Hindlimb muscle (tissue), 1 donor: ENCODE measurements around the gene ATOX1. TPM values are rescaled to one million over a fixed set of nuclear protein-coding genes. Genes with fewer than 3 reads are reported as not detected.
"Not testable (repeated sequence)": the region's sequence is repeated elsewhere in the genome, so short reads cannot be mapped to it uniquely, and the experiment has no call there.

ENCODE experiments used
- DNase-seq: peaks from one replicate; pipeline ENCODE4 v3.0.0-alpha.2; 2013
- polyA plus RNA-seq: library from polyadenylated mRNA; unstranded; fragments of 120-200 nt; gene quantifications from one replicate; pipeline ENCODE4 v1.2.1, GENCODE V29; 2013; ENCODE audit not compliant: insufficient read length

ATOX1 gene
- polyA plus RNA-seq = 44.0 TPM

- DNase-seq = peak; percentile 96
Observed at GRCh38 chr5:151758430-151759241, at the start of gene ATOX1. TSS of gene ATOX1 (minus strand) at chr5:151758631. CDS start at chr5:151758551, 80 bp downstream.

DNA sequence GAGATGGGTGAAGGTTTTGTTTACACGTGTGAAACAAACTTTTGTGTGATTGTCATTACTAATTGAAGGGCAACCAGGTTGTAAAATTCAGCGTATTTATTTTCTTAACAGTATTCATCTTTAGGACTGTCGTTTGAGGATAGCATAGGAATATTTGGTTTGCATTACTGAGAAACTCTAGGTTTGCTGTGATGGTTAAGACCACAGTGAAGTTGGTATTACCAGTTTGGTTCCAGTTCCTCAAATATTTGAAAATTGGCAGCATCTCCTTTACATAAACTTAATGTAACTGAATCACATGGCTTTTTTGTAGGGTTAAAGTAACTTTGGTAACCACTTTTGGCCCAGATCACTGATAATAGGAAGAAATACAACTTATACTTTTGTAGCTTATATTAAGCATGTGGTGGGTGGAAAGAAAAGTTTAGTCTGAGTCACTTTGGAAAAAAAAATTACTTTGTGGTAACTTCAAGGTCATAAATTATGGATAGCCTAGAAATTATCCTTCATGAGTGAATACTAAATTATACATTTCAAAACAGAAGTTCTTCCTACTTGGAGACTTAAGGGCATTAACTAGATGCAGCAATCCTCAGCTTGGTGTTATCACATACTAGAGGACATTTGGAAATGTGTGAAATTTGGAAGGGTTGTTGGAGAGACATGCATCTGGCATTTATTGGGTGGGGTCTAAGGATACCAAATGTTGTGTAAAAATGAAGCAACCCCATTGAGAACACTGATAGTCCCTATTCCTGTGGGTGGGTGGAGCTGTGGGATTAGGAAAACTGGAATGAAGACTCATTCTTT, 47.2 kb upstream of the ATOX1 start:
- DNase-seq = no peak

DNA sequence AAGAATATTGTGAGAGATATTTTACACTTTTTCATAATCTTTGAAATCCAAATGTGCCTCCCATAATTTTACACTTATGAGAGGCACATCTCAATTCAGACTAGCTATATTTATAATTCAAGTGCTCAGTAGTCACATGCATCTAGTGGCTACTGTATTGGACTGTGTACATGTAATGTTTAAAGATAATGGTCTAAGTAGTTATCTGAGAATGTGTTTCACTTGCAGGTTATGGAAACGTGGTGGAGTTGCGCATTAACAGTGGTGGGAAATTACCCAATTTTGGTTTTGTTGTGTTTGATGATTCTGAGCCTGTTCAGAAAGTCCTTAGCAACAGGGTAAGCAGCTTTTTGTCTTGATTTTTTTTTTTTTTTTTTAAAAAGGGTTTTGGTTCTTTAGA, 42.1 kb upstream of the ATOX1 start:
- DNase-seq = no peak

GRCh38 chr5:151799407-151799806, 41.0 kb upstream of the ATOX1 start:
- no peak for DNase-seq

GRCh38 chr5:151798674-151799073, 40.2 kb upstream of the ATOX1 start:
- no peak for DNase-seq

GRCh38 chr5:151795426-151795825, 37.0 kb upstream of the ATOX1 start:
- no peak for DNase-seq

GRCh38 chr5:151793358-151793757, 34.9 kb upstream of the ATOX1 start:
- DNase-seq = no peak

- DNase-seq = no peak
Observed at GRCh38 chr5:151787817-151788216, 29.4 kb upstream of the ATOX1 start.

GRCh38 chr5:151786468-151786867, 28.0 kb upstream of the ATOX1 start:
- no peak for DNase-seq

- no peak for DNase-seq
Observed at GRCh38 chr5:151784141-151784540, 25.7 kb upstream of the ATOX1 start.

DNA sequence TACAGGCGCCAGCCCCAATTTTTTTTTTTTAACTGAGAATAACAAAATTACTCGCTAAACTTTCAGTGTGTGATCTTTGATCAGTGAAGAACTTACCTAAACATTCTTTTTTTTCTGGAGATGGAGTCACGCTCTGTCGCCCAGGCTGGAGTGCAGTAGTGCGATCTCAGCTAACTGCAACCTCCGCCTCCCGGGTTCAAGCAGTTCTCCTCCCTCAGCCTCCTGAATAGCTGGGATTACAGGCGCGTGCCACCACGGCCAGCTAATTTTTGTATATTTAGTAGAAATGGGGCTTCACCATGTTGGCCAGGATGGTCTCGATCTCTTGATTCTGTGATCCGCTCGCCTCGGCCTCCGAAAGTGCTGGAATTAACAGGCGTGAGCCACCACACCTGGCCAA, 25.2 kb upstream of the ATOX1 start:
- DNase-seq = not testable (repeated sequence)

- no peak for DNase-seq
Observed at GRCh38 chr5:151781201-151781600, 22.8 kb upstream of the ATOX1 start.

DNA sequence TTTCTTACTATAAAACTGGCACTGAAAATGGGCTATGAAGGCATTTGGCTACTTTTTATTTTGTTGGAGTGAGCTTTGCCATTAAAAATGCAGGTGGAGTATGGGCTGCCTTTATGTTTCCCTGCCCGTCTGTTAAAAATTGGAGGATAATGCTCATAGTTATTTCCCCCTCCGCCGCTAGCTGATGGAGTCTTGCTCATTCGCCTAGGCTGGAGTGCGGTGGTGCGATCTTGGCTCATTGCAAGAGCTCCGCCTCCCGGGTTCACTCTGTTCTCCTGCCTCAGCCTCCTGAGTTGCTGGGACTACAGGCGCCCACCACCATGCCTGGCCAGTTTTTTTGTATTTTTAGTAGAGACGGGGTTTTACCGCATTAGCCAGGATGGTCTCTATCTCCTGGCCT, 21.9 kb upstream of the ATOX1 start:
- DNase-seq = no peak

GRCh38 chr5:151779531-151780125, 21.2 kb upstream of the ATOX1 start:
- no peak for DNase-seq

GRCh38 chr5:151775025-151775606, 16.7 kb upstream of the ATOX1 start:
- DNase-seq = no peak

- DNase-seq = no peak
Observed at GRCh38 chr5:151773951-151774350, 15.5 kb upstream of the ATOX1 start.

DNA sequence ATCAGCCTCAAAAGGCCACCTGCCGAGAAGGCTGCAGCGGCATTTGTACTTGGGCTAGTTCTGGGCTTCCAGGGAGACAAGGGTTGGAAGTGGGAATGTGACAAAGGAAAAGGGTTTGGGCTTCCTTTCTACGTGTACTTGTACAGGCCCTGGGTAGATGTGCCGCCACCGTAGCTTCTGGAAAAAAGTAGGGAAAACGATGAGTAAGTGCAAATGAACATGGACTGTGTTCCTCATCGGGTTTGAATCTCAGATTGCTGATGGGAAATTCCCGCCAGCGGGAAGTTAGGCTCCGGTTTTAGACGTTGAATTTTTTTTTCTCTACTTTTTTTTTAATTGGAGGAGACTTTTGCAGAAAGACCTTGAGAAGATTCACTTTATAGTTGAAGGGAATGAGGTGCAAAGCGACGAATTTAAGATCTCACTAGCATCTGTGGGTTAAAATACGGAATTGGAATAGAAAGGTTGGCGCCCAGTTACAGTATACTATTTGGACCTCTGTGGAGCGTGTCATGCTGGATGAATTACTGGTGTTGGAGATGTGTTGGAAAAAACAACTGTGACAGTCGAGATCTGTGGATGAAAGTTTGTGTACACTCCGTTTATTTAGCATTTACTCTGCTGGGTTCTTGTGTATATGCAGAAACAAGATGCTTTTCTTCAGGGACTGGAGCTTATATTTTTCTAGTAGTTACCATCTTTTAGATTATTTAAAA, 14.6 kb upstream of the ATOX1 start:
- DNase-seq = peak; percentile 49

DNA sequence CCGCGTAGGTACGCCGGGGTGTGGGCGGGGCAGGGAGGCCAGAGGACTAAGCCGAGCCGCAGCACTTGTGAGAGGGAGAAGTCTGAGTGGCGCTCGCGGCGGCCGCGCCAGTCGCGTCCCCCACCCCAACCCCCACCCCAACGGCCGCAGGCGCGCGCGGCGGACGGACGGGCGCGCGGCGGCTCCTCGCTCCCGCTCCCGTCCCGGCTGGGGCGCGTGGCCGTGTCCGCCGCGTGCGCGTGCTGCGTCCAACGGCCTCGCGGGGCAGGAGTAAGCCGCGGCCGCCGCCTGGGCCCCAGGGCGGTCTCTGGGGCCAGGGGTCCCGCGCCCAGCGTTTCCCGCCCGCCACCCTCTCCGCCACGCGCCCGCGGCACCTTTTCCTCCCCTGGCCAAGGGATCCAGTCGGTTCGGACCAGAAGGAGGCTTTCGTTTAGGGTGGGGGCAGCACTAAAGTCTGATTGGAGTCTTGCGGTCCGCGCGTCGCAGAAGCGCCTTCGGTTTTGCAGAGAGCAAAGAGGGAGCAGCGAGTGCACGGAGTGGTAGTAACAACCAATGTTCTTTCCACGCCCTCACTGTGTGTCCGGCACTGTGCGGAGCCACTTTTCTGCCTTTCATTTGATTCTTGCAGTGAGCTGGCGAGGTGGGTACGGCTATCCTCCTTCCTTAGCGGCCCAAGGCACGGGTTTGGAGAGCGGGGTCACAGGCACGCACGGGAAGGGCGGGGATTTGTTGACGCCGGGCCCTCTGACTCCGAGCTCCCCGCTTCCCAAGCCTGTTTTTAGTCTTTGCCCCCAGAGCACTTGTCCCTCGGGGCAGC, 13.8 kb upstream of the ATOX1 start:
- peak; percentile 63 for DNase-seq

- peak; percentile 100 for DNase-seq
Observed at GRCh38 chr5:151771259-151772028, 13.0 kb upstream of the ATOX1 start, which contains the start of gene G3BP1. TSS of gene G3BP1 (plus strand) at chr5:151771954. CDS start at chr5:151786621, 14,667 bp downstream.
